H1 (cell line): ENCODE data around the gene NR1D2. TPM values are rescaled to one million over a fixed set of nuclear protein-coding genes. Genes with fewer than 3 reads are reported as not detected.

Experiments
- MAX ChIP-seq: IDR thresholded peaks from 2 replicates; pipeline ENCODE4 v1.6.1; 2012; ENCODE audit warnings: inconsistent platforms
- RAD21 ChIP-seq, 2 experiments: IDR thresholded peaks in 1 of 2; conservative IDR thresholded peaks in 1 of 2; 2 replicates each; pipeline ENCODE4 v1.6.1; 2011; ENCODE audit warnings: low read depth in 2 of 2, low read length in 2 of 2, improper control_type of control experiment in 1 of 2, inconsistent platforms in 1 of 2, mild to moderate bottlenecking in 1 of 2, moderate library complexity in 1 of 2
- RNF2 ChIP-seq: fragments of 200-900, 300-1000 bp; sonication (generic); IDR thresholded peaks from 2 replicates; pipeline ENCODE4 v1.7.1; 2016; ENCODE audit warnings: borderline replicate concordance, low read depth, mild to moderate bottlenecking, antibody characterized with exemption, low read length; ENCODE audit not compliant: poor library complexity, severe bottlenecking; ENCODE audit errors: missing control alignments
- polyA plus RNA-seq, 7 experiments: library from polyadenylated mRNA; depleted of rRNA in 3 of 7; stranded (reverse) in 5 of 7; unstranded in 2 of 7; fragments of >200 nt in 5 of 7; fragments of 200-250 nt in 2 of 7; gene quantifications; 1 replicate in 5 of 7; 2 replicates in 1 of 7; 4 replicates in 1 of 7; pipeline versions ENCODE4 v1.2.1 to v1.2.3, GENCODE V29; 2011 to 2013; ENCODE audit warnings: missing spikeins in 2 of 7, mixed read lengths in 2 of 7
- total RNA-seq: library from RNA; stranded (reverse); fragmentation: NEBNext Ultra II Directional; extraction: Animal tissue kit (Norgen Biotek cat#: 25700); gene quantifications from 2 replicates; pipeline ENCODE4 v1.2.1, GENCODE V29; 2021

NR1D2 gene
- total and polyA plus RNA-seq, 2 of the 8 experiments (the other 6 are each of a cell fraction or from before 2014, with no cell fraction given) = 5.9 to 21.7 TPM

DNA sequence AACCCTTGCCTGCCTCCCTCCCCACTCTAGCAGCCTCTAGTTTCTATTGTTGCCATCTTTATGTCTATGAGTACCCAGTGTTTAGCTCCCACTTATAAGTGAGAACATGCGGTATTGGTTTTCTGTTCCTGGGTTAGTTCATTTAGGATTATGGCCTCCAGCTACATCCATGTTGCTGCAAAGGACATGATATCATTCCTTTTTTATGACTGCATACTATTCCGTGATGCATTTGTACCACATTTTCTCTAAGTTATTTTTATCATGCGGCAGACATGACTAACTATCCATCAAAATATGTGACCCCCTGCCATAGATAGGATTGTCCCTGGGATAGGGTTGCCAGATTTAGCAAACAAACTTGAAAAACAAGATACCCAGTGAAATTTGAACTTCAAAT lies 58.4 kb downstream of the NR1D2 start (continued):
- TF ChIP-seq RAD21 (IDR thresholded peaks at IDR 0.05 in 1 of 2, conservative IDR thresholded peaks at IDR 0.05 in 1 of 2; ENCODE audit: low read depth in 2 of 2, low read length in 2 of 2) (no peak), RNF2 (no peak), MAX (no peak)
